ENCODE data around the gene REV3L. TPM values are rescaled to one million over a fixed set of nuclear protein-coding genes. Genes with fewer than 3 reads are reported as not detected.

REV3L gene
- total RNA-seq, 1 experiment from 2014 or later: 25.3 TPM

DNA sequence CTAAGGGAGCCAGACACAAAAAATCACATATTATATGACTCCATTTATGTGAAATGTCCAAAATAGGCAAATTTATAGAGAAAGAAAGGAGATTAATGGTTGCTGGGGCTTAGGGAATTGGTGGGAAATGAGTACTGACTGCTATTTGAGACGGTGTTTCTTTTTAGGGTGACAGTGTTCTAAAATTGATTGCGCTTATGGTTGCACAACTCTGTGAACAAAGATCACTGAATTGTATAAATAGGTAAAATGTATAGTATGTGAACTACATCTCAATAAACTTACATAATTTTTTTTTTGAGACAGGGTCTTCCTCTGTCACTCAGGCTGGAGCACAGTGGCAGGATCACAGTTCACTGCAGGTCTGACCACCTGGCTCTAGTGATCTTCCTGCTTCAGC is 45.4 kb downstream of the REV3L start:
- no peaks in the 10 kb centered on the region for H3K4me1 ChIP-seq (ENCODE audit: insufficient read depth, low read length)
- H3K27me3 ChIP-seq (ENCODE audit: low read length): no peaks in the 10 kb centered on the region
- no peaks in the 10 kb centered on the region for H3K36me3 ChIP-seq (ENCODE audit: low read depth, low read length)
- H3K79me2 ChIP-seq (ENCODE audit: low read length): peaks cover 43% of the 10 kb centered on the region
- DNase-seq: no peak
- ChIA-PET CTCF (no interaction called here), POLR2A (ENCODE audit: unreplicated experiment) (no interaction called here)
- no peak overlapping the region for H3K4me3 ChIP-seq (ENCODE audit: low read length)
- BruUV-seq (replicated peaks): no TSS peak
- H4K20me1 ChIP-seq (ENCODE audit: low read length): no peaks in the 10 kb centered on the region
- no peak for TF ChIP-seq EZH2 (IDR thresholded peaks at IDR 0.05; ENCODE audit: low read length, unreplicated experiment)
- TF ChIP-seq EZH2phosphoT487 (IDR thresholded peaks at IDR 0.05; ENCODE audit: borderline replicate concordance, low read length): no peak
- TF ChIP-seq, protein P1, sequence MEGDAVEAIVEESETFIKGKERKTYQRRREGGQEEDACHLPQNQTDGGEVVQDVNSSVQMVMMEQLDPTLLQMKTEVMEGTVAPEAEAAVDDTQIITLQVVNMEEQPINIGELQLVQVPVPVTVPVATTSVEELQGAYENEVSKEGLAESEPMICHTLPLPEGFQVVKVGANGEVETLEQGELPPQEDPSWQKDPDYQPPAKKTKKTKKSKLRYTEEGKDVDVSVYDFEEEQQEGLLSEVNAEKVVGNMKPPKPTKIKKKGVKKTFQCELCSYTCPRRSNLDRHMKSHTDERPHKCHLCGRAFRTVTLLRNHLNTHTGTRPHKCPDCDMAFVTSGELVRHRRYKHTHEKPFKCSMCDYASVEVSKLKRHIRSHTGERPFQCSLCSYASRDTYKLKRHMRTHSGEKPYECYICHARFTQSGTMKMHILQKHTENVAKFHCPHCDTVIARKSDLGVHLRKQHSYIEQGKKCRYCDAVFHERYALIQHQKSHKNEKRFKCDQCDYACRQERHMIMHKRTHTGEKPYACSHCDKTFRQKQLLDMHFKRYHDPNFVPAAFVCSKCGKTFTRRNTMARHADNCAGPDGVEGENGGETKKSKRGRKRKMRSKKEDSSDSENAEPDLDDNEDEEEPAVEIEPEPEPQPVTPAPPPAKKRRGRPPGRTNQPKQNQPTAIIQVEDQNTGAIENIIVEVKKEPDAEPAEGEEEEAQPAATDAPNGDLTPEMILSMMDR (conservative IDR thresholded peaks at IDR 0.05; ENCODE audit: low read depth, low read length): no peak
- H3K27ac ChIP-seq (ENCODE audit: low read length): no peak overlapping the region
- intact Hi-C loops (cut with micrococcal nuclease): no loop called here
- no peak for ATAC-seq
- H3K4me2 ChIP-seq (ENCODE audit: low read length): no peak overlapping the region
- H3K9ac ChIP-seq (ENCODE audit: low read length): no peak overlapping the region
- no peaks in the 10 kb centered on the region for H3K9me2 ChIP-seq (replicated peaks; ENCODE audit: low read length)
- no peaks in the 10 kb centered on the region for H3K9me3 ChIP-seq (ENCODE audit: low read length)
- H2AFZ ChIP-seq (ENCODE audit: low read length): no peak overlapping the region
- no peaks in the 10 kb centered on the region for H3F3A ChIP-seq (ENCODE audit: low read length, unreplicated experiment)

DNA sequence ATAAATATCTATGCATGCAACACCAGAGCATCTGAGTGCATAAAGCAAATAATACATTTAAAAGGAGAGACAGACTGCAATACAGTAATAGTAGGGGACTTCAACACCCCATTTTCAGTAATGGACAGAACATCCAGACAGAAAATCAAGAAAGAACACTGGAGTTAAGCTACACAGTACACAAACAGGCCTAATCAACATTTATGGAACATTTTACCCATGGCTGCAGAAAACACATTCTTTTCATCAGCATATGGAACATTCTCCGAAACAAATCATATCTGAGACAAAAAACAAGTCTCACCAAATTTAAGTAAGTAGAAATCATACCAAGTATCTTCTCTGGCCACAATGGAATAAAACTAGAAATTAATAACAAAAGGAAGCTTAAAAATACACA is 50.5 kb downstream of the REV3L start:
- Histone ChIP-seq H3K36me3 (ENCODE audit: low read depth, low read length) (peaks cover 4% of the 10 kb centered on the region; the same call in 1 of the 2 replicates), H3K79me2 (ENCODE audit: low read length) (peaks cover 89% of the 10 kb centered on the region), H3K4me1 (ENCODE audit: insufficient read depth, low read length) (peaks cover 9% of the 10 kb centered on the region), H3F3A (ENCODE audit: low read length, unreplicated experiment) (no peaks in the 10 kb centered on the region), H3K4me3 (ENCODE audit: low read length) (no peak overlapping the region), H3K27ac (ENCODE audit: low read length) (no peak overlapping the region), H3K9ac (ENCODE audit: low read length) (no peak overlapping the region), H3K4me2 (ENCODE audit: low read length) (no peak overlapping the region), H2AFZ (ENCODE audit: low read length) (no peak overlapping the region), H4K20me1 (ENCODE audit: low read length) (no peaks in the 10 kb centered on the region), H3K9me2 (replicated peaks; ENCODE audit: low read length) (no peaks in the 10 kb centered on the region), H3K9me3 (ENCODE audit: low read length) (peaks cover 6% of the 10 kb centered on the region; the same call in 1 of the 2 replicates), H3K27me3 (ENCODE audit: low read length) (no peaks in the 10 kb centered on the region)
- no TSS peak for BruUV-seq (replicated peaks)
- CTCF ChIA-PET: no interaction called here
- POLR2A ChIA-PET (ENCODE audit: unreplicated experiment): no interaction called here
- intact Hi-C loops (cut with micrococcal nuclease): no loop called here
- TF ChIP-seq EZH2phosphoT487 (IDR thresholded peaks at IDR 0.05; ENCODE audit: borderline replicate concordance, low read length): no peak
- TF ChIP-seq, protein P1 (conservative IDR thresholded peaks at IDR 0.05; ENCODE audit: low read depth, low read length): no peak
- TF ChIP-seq EZH2 (IDR thresholded peaks at IDR 0.05; ENCODE audit: low read length, unreplicated experiment): no peak
- no peak for ATAC-seq
- no peak for DNase-seq

DNA sequence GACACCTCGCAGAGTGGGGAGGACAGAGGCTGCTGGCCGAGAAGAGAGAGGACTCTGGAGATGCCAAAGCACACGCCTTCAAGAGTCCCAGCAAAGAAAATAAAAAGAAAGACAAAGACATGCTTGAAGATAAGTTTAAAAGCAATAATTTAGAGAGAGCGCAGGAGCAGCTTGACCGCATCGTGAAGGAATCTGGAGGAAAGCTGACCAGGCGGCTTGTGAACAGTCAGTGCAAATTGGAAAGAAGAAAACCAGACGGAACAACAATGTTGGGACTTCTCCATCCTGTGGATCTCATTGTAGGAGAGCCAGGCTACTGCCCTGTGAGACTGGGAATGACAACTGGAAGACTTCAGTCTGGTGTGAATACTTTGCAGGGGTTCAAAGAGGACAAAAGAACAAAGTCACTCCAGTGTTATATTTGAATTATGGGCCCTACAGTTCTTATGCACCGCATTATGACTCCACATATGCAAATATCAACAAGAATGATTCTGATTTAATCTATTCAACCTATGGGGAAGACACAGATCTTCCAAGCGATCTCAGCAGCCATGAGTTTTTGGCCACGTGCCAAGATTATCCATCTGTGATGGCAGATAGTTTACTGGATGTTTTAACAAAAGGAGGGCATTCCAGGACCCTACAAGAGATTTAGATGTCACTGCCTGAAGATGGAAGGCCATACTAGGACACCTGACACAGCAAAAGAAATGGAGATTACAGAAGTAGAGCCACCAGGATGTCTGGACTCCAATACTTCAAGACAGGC is 52.2 kb downstream of the REV3L start:
- peaks cover 4% of the 10 kb centered on the region; the same call in 1 of the 2 replicates for H3K36me3 ChIP-seq (ENCODE audit: low read depth, low read length)
- H3K4me1 ChIP-seq (ENCODE audit: insufficient read depth, low read length): peaks cover 22% of the 10 kb centered on the region
- H3K9me2 ChIP-seq (replicated peaks; ENCODE audit: low read length): no peaks in the 10 kb centered on the region
- H3F3A ChIP-seq (ENCODE audit: low read length, unreplicated experiment): no peaks in the 10 kb centered on the region
- H2AFZ ChIP-seq (ENCODE audit: low read length): no peak overlapping the region
- no peak overlapping the region for H3K4me3 ChIP-seq (ENCODE audit: low read length)
- no peak overlapping the region for H3K27ac ChIP-seq (ENCODE audit: low read length)
- H3K79me2 ChIP-seq (ENCODE audit: low read length): peaks cover 85% of the 10 kb centered on the region
- peaks cover 6% of the 10 kb centered on the region; the same call in 1 of the 2 replicates for H3K9me3 ChIP-seq (ENCODE audit: low read length)
- BruUV-seq (replicated peaks): no TSS peak
- no peak overlapping the region for H3K9ac ChIP-seq (ENCODE audit: low read length)
- ATAC-seq (no peak), DNase-seq (no peak)
- POLR2A ChIA-PET (ENCODE audit: unreplicated experiment): no interaction called here
- no peak for TF ChIP-seq EZH2 (IDR thresholded peaks at IDR 0.05; ENCODE audit: low read length, unreplicated experiment)
- no peak for TF ChIP-seq EZH2phosphoT487 (IDR thresholded peaks at IDR 0.05; ENCODE audit: borderline replicate concordance, low read length)
- TF ChIP-seq, protein P1 (conservative IDR thresholded peaks at IDR 0.05; ENCODE audit: low read depth, low read length): no peak
- CTCF ChIA-PET: no interaction called here
- no peaks in the 10 kb centered on the region for H3K27me3 ChIP-seq (ENCODE audit: low read length)
- no peak overlapping the region for H3K4me2 ChIP-seq (ENCODE audit: low read length)
- H4K20me1 ChIP-seq (ENCODE audit: low read length): no peaks in the 10 kb centered on the region
- intact Hi-C loops (cut with micrococcal nuclease): no loop called here

All from PC-3 (cell line).